K562 (cell line): ENCODE results near the gene FEM1B. TPM values are rescaled to one million over a fixed set of nuclear protein-coding genes. Genes with fewer than 3 reads are reported as not detected.

Source experiments
- ATAC-seq: fragments of 200-7000 bp; cut with Tn5 transposase; 3 replicates; pipeline ENCODE4 v1.9.1; 2020; ENCODE audit warnings: moderate library complexity
- BruUV-seq: library from RNA; stranded (reverse); fragments of 400-500 nt; replicated peaks from 2 replicates; lab custom pipeline; 2021; lab: Mats Ljungman, UMichigan
- CTCF ChIA-PET: fragments of 300-600 bp; formaldehyde crosslinking; extraction: SDS; loops from one replicate; lab custom pipeline; 2021; ENCODE audit warnings: low intra/inter-chr PET ratio; lab: Yijun Ruan, JAX
- POLR2A ChIA-PET: fragments of 300-600, 350-650 bp; sonication (Branson Sonifier 250); formaldehyde crosslinking; extraction: SDS; loops from one replicate; lab custom pipeline; 2021; ENCODE audit warnings: antibody characterized with exemption, inconsistent platforms; lab: Yijun Ruan, JAX
- DNase-seq, 4 experiments: peaks; one replicate each; pipeline versions ENCODE4 v3.0.0 to v3.0.0-alpha.2; 2011 to 2018; ENCODE audit warnings: low spot score in 3 of 4, mixed read lengths in 3 of 4; ENCODE audit errors: extremely low read depth in 1 of 4
- FAIRE-seq: peaks from 2 replicates; lab custom pipeline; 2011; peaks lifted over from hg19 to GRCh38; lab: Jason Lieb, UNC
- H2AFZ ChIP-seq: 2 replicates; pipeline ENCODE4 v1.6.0; 2011; ENCODE audit warnings: low read depth, low read length, control low read depth, inconsistent platforms
- H3K27ac ChIP-seq: fragments of 200-600 bp; 3 replicates; pipeline ENCODE4 v1.8.0; 2011; ENCODE audit warnings: low read depth, mild to moderate bottlenecking, control low read depth, inconsistent platforms, low read length, moderate library complexity, mixed read lengths; ENCODE audit errors: extremely low read depth
- H3K27me3 ChIP-seq, 2 experiments: fragments of 300-600 bp in 1 of 2; 2 replicates in 1 of 2; 3 replicates in 1 of 2; pipeline versions ENCODE4 v1.6.0 to v1.8.0; 2011; ENCODE audit warnings: inconsistent platforms in 2 of 2, low read length in 2 of 2, mild to moderate bottlenecking in 1 of 2, mixed read lengths in 1 of 2, moderate library complexity in 1 of 2; ENCODE audit not compliant: control insufficient read depth in 2 of 2, insufficient read depth in 2 of 2
- H3K36me3 ChIP-seq: fragments of 300-600 bp; 3 replicates; pipeline ENCODE4 v1.8.0; 2011; ENCODE audit warnings: mild to moderate bottlenecking, low read length, inconsistent platforms; ENCODE audit not compliant: control insufficient read depth, insufficient read depth
- H3K4me1 ChIP-seq, 2 experiments: fragments of 200-600 bp in 1 of 2; replicated peaks in 1 of 2; 2 replicates in 1 of 2; 3 replicates in 1 of 2; pipeline versions ENCODE4 v1.5.1 to v1.8.0; 2011; ENCODE audit warnings: inconsistent platforms in 2 of 2, low read length in 2 of 2, mild to moderate bottlenecking in 1 of 2, mixed read lengths in 1 of 2, moderate library complexity in 1 of 2; ENCODE audit not compliant: control insufficient read depth in 2 of 2, insufficient read depth in 2 of 2
- H3K4me2 ChIP-seq: 2 replicates; pipeline ENCODE4 v1.6.1; 2011; ENCODE audit warnings: low read length, control low read depth, inconsistent platforms, mixed read lengths; ENCODE audit not compliant: insufficient read depth
- H3K4me3 ChIP-seq: fragments of 200-600 bp; sonication (generic), shearing (Covaris generic); 2 replicates; pipeline ENCODE4 v1.5.1; 2016; ENCODE audit warnings: control low read depth, inconsistent platforms
- H3K79me2 ChIP-seq: fragments of 200-600 bp; 3 replicates; pipeline ENCODE4 v1.8.0; 2011; ENCODE audit warnings: low read length, inconsistent platforms; ENCODE audit not compliant: control insufficient read depth, insufficient read depth
- H3K9ac ChIP-seq, 2 experiments: 2 replicates each; pipeline versions ENCODE4 v1.6.0 to v1.6.1; 2011; ENCODE audit warnings: low read depth in 2 of 2, low read length in 2 of 2, control low read depth in 1 of 2, inconsistent platforms in 1 of 2, mild to moderate bottlenecking in 1 of 2, mixed read lengths in 1 of 2; ENCODE audit not compliant: insufficient read depth in 1 of 2
- H3K9me1 ChIP-seq: one replicate; pipeline ENCODE4 v1.6.0; 2011; ENCODE audit warnings: inconsistent platforms, mild to moderate bottlenecking, low read length, moderate library complexity; ENCODE audit not compliant: control insufficient read depth, insufficient read depth
- H3K9me3 ChIP-seq: replicated peaks from 2 replicates; pipeline ENCODE4 v1.5.1; 2011; ENCODE audit warnings: low read depth, low read length, inconsistent platforms; ENCODE audit not compliant: control insufficient read depth, insufficient read depth
- H4K20me1 ChIP-seq: replicated peaks from 2 replicates; pipeline ENCODE4 v1.6.1; 2011; ENCODE audit warnings: low read length, inconsistent platforms, mixed read lengths; ENCODE audit not compliant: control insufficient read depth, insufficient read depth
- ARID3B ChIP-seq: fragments of 250-450 bp; sonication (Bioruptor Pico); IDR thresholded peaks from 2 replicates; pipeline ENCODE4 v1.4.0; 2020; ENCODE audit warnings: borderline replicate concordance
- CCAR2 ChIP-seq: fragments of 200-400 bp; formaldehyde crosslinking; IDR thresholded peaks from 2 replicates; pipeline ENCODE4 v1.6.1; 2017; ENCODE audit warnings: mild to moderate bottlenecking, low read depth, low read length
- CHAMP1 ChIP-seq: fragments of 450-650 bp; IDR thresholded peaks from 2 replicates; pipeline ENCODE4 v1.6.1; 2016; ENCODE audit warnings: mild to moderate bottlenecking
- EP300 ChIP-seq: IDR thresholded peaks from 2 replicates; pipeline ENCODE4 v1.6.1; 2012; ENCODE audit warnings: low read length, improper control_type of control experiment
- GTF2E2 ChIP-seq: fragments of 200-800 bp; sonication (Bioruptor generic); IDR thresholded peaks from 2 replicates; pipeline ENCODE4 v1.6.1; 2016; ENCODE audit warnings: missing genetic modification characterization, missing compliant biosample characterization
- NELFE ChIP-seq: IDR thresholded peaks from 2 replicates; pipeline ENCODE4 v1.6.1; 2011; ENCODE audit warnings: mild to moderate bottlenecking; ENCODE audit not compliant: insufficient read depth, insufficient read length
- NKRF ChIP-seq: fragments of 450-650 bp; IDR thresholded peaks from 2 replicates; pipeline ENCODE4 v1.6.1; 2016; ENCODE audit warnings: borderline replicate concordance
- TRIM24 ChIP-seq, 2 experiments: fragments of 450-650 bp; IDR thresholded peaks; 2 replicates each; pipeline ENCODE4 v1.6.1; 2016
- ZFX ChIP-seq: sonication (generic); formaldehyde crosslinking; IDR thresholded peaks from 2 replicates; pipeline ENCODE4 v1.8.0; 2022; ENCODE audit warnings: mild to moderate bottlenecking, missing genetic modification reagents, moderate library complexity
- ZNF124 ChIP-seq: sonication (generic); formaldehyde crosslinking; IDR thresholded peaks from 2 replicates; pipeline ENCODE4 v1.8.1; 2022; ENCODE audit warnings: missing genetic modification reagents
- ZNF408 ChIP-seq: fragments of 250-450 bp; sonication (Bioruptor Pico); IDR thresholded peaks from 2 replicates; pipeline ENCODE4 v1.4.0; 2020; ENCODE audit warnings: low read depth, mild to moderate bottlenecking, moderate library complexity
- ZNF609 ChIP-seq: sonication (generic); formaldehyde crosslinking; IDR thresholded peaks from 2 replicates; pipeline ENCODE4 v1.8.1; 2023; ENCODE audit warnings: missing genetic modification reagents, mild to moderate bottlenecking, borderline replicate concordance
- WGBS: fragments of 100-300 bp; shearing (Covaris generic); methylation state at CpG from one replicate; pipeline ENCODE4 v1.1.6; 2016; ENCODE audit warnings: low coverage, mixed read lengths; ENCODE audit not compliant: insufficient coverage; ENCODE audit errors: missing lambda C conversion rate; 5-methylcytosine and 5-hydroxymethylcytosine counted together
- in situ Hi-C: fragments of 300-500 bp; cut with MboI; formaldehyde crosslinking; loops from 4 replicates; pipeline ENCODE4 v1.15.0; 2018; ENCODE audit warnings: inconsistent platforms, mixed read lengths
- intact Hi-C: fragments of 100-400 bp; cut with micrococcal nuclease; formaldehyde crosslinking; loops from 2 replicates; pipeline ENCODE4 v1.14.2; 2022
- polyA plus RNA-seq, 8 experiments: library from polyadenylated mRNA; depleted of rRNA in 4 of 8; stranded (reverse) in 5 of 8; unstranded in 3 of 8; fragments of >200 nt; fragmentation: Nextera tagmentation in 2 of 8; fragmentation: Illumina TruSeq in 1 of 8; extraction: Ambion mirVana in 2 of 8; extraction: Trizol in 1 of 8; gene quantifications; 2 replicates each; pipeline versions ENCODE4 v1.2.1 to v1.2.3, GENCODE V29; 2011 to 2014; ENCODE audit warnings: inconsistent platforms in 1 of 8, missing spikeins in 1 of 8
- total RNA-seq, 7 experiments: library from RNA; depleted of rRNA in 6 of 7; stranded (reverse); fragments of >200 nt in 6 of 7; fragmentation: Illumina TruSeq in 2 of 7; extraction: Trizol in 2 of 7; gene quantifications; 2 replicates each; pipeline versions ENCODE4 v1.2.1 to v1.2.3, GENCODE V29; 2011 to 2021; ENCODE audit warnings: low replicate concordance in 1 of 7

The FEM1B gene
- total and polyA plus RNA-seq, 9 of the 15 experiments (the other 6 are each of a cell fraction or from before 2014, with no cell fraction given) = 5.9 to 61.6 (median 20.1) TPM

- H3K4me3 ChIP-seq = no peak overlapping the region
- no peaks in the 10 kb centered on the region for H3K9me3 ChIP-seq
- H3K9ac ChIP-seq = no peak overlapping the region
- in situ Hi-C loops (no loop called here), intact Hi-C loops (no loop called here)
- no peaks in the 10 kb centered on the region for H3K27me3 ChIP-seq
- no peaks in the 10 kb centered on the region for H3K79me2 ChIP-seq
- POLR2A ChIA-PET = interaction anchor here (0.9 kb wide), 1 partner anchor 35 kb away, joined by 3 read pairs; no protein-coding TSS in a partner anchor
- 69% methylated on average over 5 of the region's 5 CpGs for WGBS
- no peak overlapping the region for H3K4me2 ChIP-seq
- DNase-seq (no peak), ATAC-seq (no peak), FAIRE-seq (no peak)
- no peaks in the 10 kb centered on the region for H3K9me1 ChIP-seq
- no peaks in the 10 kb centered on the region for H4K20me1 ChIP-seq
- no peaks in the 10 kb centered on the region for H3K36me3 ChIP-seq
- H3K27ac ChIP-seq = no peak overlapping the region
- CTCF ChIA-PET = no interaction called here
- no TSS peak for BruUV-seq
- H2AFZ ChIP-seq = no peak overlapping the region
- H3K4me1 ChIP-seq = peaks cover 0 to 6% of the 10 kb centered on the region in 2 experiments; a peak in 2 of 5 replicates
- no peak for TF ChIP-seq CHAMP1
- TF ChIP-seq NKRF = no peak
- TF ChIP-seq ZNF124 (CRISPR knock-in tag) = no peak
- no peak for TF ChIP-seq ZNF609 (CRISPR knock-in tag)
- TF ChIP-seq GTF2E2 (tag) = no peak
- TF ChIP-seq NELFE = no peak
- no peak for TF ChIP-seq TRIM24 (IDR thresholded peaks at IDR 0.05)
- TF ChIP-seq EP300 = no peak
- no peak for TF ChIP-seq CCAR2
- no peak for TF ChIP-seq ARID3B
- TF ChIP-seq ZNF408 (CRISPR knock-in tag) = no peak
- no peak for TF ChIP-seq ZFX (CRISPR knock-in tag)
Measured at GRCh38 chr15:68299436-68299835, 21.9 kb downstream of the FEM1B start.
